K562 (cell line): ENCODE results near the gene RNU6-1. TPM values are rescaled to one million over a fixed set of nuclear protein-coding genes. Genes with fewer than 3 reads are reported as not detected.

Source experiments
- ATAC-seq: fragments of 200-7000 bp; cut with Tn5 transposase; 3 replicates; pipeline ENCODE4 v1.9.1; 2020; ENCODE audit warnings: moderate library complexity
- BruUV-seq: library from RNA; stranded (reverse); fragments of 400-500 nt; replicated peaks from 2 replicates; lab custom pipeline; 2021; lab: Mats Ljungman, UMichigan
- CTCF ChIA-PET: fragments of 300-600 bp; formaldehyde crosslinking; extraction: SDS; loops from one replicate; lab custom pipeline; 2021; ENCODE audit warnings: low intra/inter-chr PET ratio; lab: Yijun Ruan, JAX
- POLR2A ChIA-PET: fragments of 300-600, 350-650 bp; sonication (Branson Sonifier 250); formaldehyde crosslinking; extraction: SDS; loops from one replicate; lab custom pipeline; 2021; ENCODE audit warnings: antibody characterized with exemption, inconsistent platforms; lab: Yijun Ruan, JAX
- DNase-seq, 4 experiments: peaks; one replicate each; pipeline versions ENCODE4 v3.0.0 to v3.0.0-alpha.2; 2011 to 2018; ENCODE audit warnings: low spot score in 3 of 4, mixed read lengths in 3 of 4; ENCODE audit errors: extremely low read depth in 1 of 4
- FAIRE-seq: peaks from 2 replicates; lab custom pipeline; 2011; peaks lifted over from hg19 to GRCh38; lab: Jason Lieb, UNC
- H2AFZ ChIP-seq: 2 replicates; pipeline ENCODE4 v1.6.0; 2011; ENCODE audit warnings: low read depth, low read length, control low read depth, inconsistent platforms
- H3K27ac ChIP-seq: fragments of 200-600 bp; 3 replicates; pipeline ENCODE4 v1.8.0; 2011; ENCODE audit warnings: low read depth, mild to moderate bottlenecking, control low read depth, inconsistent platforms, low read length, moderate library complexity, mixed read lengths; ENCODE audit errors: extremely low read depth
- H3K27me3 ChIP-seq, 2 experiments: fragments of 300-600 bp in 1 of 2; 2 replicates in 1 of 2; 3 replicates in 1 of 2; pipeline versions ENCODE4 v1.6.0 to v1.8.0; 2011; ENCODE audit warnings: inconsistent platforms in 2 of 2, low read length in 2 of 2, mild to moderate bottlenecking in 1 of 2, mixed read lengths in 1 of 2, moderate library complexity in 1 of 2; ENCODE audit not compliant: control insufficient read depth in 2 of 2, insufficient read depth in 2 of 2
- H3K36me3 ChIP-seq: fragments of 300-600 bp; 3 replicates; pipeline ENCODE4 v1.8.0; 2011; ENCODE audit warnings: mild to moderate bottlenecking, low read length, inconsistent platforms; ENCODE audit not compliant: control insufficient read depth, insufficient read depth
- H3K4me1 ChIP-seq, 2 experiments: fragments of 200-600 bp in 1 of 2; replicated peaks in 1 of 2; 2 replicates in 1 of 2; 3 replicates in 1 of 2; pipeline versions ENCODE4 v1.5.1 to v1.8.0; 2011; ENCODE audit warnings: inconsistent platforms in 2 of 2, low read length in 2 of 2, mild to moderate bottlenecking in 1 of 2, mixed read lengths in 1 of 2, moderate library complexity in 1 of 2; ENCODE audit not compliant: control insufficient read depth in 2 of 2, insufficient read depth in 2 of 2
- H3K4me2 ChIP-seq: 2 replicates; pipeline ENCODE4 v1.6.1; 2011; ENCODE audit warnings: low read length, control low read depth, inconsistent platforms, mixed read lengths; ENCODE audit not compliant: insufficient read depth
- H3K4me3 ChIP-seq: fragments of 200-600 bp; sonication (generic), shearing (Covaris generic); 2 replicates; pipeline ENCODE4 v1.5.1; 2016; ENCODE audit warnings: control low read depth, inconsistent platforms
- H3K79me2 ChIP-seq: fragments of 200-600 bp; 3 replicates; pipeline ENCODE4 v1.8.0; 2011; ENCODE audit warnings: low read length, inconsistent platforms; ENCODE audit not compliant: control insufficient read depth, insufficient read depth
- H3K9ac ChIP-seq, 2 experiments: 2 replicates each; pipeline versions ENCODE4 v1.6.0 to v1.6.1; 2011; ENCODE audit warnings: low read depth in 2 of 2, low read length in 2 of 2, control low read depth in 1 of 2, inconsistent platforms in 1 of 2, mild to moderate bottlenecking in 1 of 2, mixed read lengths in 1 of 2; ENCODE audit not compliant: insufficient read depth in 1 of 2
- H3K9me1 ChIP-seq: one replicate; pipeline ENCODE4 v1.6.0; 2011; ENCODE audit warnings: inconsistent platforms, mild to moderate bottlenecking, low read length, moderate library complexity; ENCODE audit not compliant: control insufficient read depth, insufficient read depth
- H3K9me3 ChIP-seq: replicated peaks from 2 replicates; pipeline ENCODE4 v1.5.1; 2011; ENCODE audit warnings: low read depth, low read length, inconsistent platforms; ENCODE audit not compliant: control insufficient read depth, insufficient read depth
- H4K20me1 ChIP-seq: replicated peaks from 2 replicates; pipeline ENCODE4 v1.6.1; 2011; ENCODE audit warnings: low read length, inconsistent platforms, mixed read lengths; ENCODE audit not compliant: control insufficient read depth, insufficient read depth
- BCOR ChIP-seq: fragments of 450-650 bp; IDR thresholded peaks from 2 replicates; pipeline ENCODE4 v1.6.1; 2016
- ETS1 ChIP-seq: conservative IDR thresholded peaks from 2 replicates; pipeline ENCODE4 v1.6.1; 2011; ENCODE audit warnings: low read depth, mild to moderate bottlenecking, low read length; ENCODE audit not compliant: control insufficient read depth
- ETV6 ChIP-seq, 3 experiments: fragments of 150-350 bp in 1 of 3; sonication (generic) in 1 of 3; formaldehyde crosslinking in 1 of 3; IDR thresholded peaks; 2 replicates each; pipeline versions ENCODE4 v1.6.1 to v1.8.0; 2014 to 2022; ENCODE audit warnings: borderline replicate concordance in 2 of 3, low read depth in 2 of 3, antibody characterized with exemption in 1 of 3, low read length in 1 of 3, mild to moderate bottlenecking in 1 of 3, missing genetic modification reagents in 1 of 3
- HNRNPUL1 ChIP-seq: fragments of 200-400 bp; formaldehyde crosslinking; IDR thresholded peaks from 2 replicates; pipeline ENCODE4 v1.6.1; 2017; ENCODE audit warnings: low read length
- MNT ChIP-seq, 2 experiments: fragments of 450-650 bp; conservative IDR thresholded peaks; 2 replicates each; pipeline ENCODE4 v1.6.1; 2017; ENCODE audit warnings: mild to moderate bottlenecking in 2 of 2, moderate library complexity in 2 of 2
- MTA3 ChIP-seq: fragments of 450-650 bp; formaldehyde crosslinking; IDR thresholded peaks from 2 replicates; pipeline ENCODE4 v1.6.1; 2017; ENCODE audit warnings: mild to moderate bottlenecking, borderline replicate concordance
- POLR3A ChIP-seq: IDR thresholded peaks from 2 replicates; pipeline ENCODE4 v1.6.1; 2011; ENCODE audit warnings: borderline replicate concordance, mild to moderate bottlenecking, moderate library complexity; ENCODE audit not compliant: insufficient read length, insufficient read depth; ENCODE audit errors: extremely low read depth
- RCOR1 ChIP-seq, 2 experiments: IDR thresholded peaks; 2 replicates each; pipeline ENCODE4 v1.6.1; 2012; ENCODE audit warnings: low read depth in 2 of 2, low read length in 2 of 2, borderline replicate concordance in 1 of 2, improper control_type of control experiment in 1 of 2
- SMAD3 ChIP-seq: fragments of 450-650 bp; formaldehyde crosslinking; conservative IDR thresholded peaks from 2 replicates; pipeline ENCODE4 v1.4.0; 2020; ENCODE audit warnings: mild to moderate bottlenecking
- TAL1 ChIP-seq: fragments of 450-650 bp; IDR thresholded peaks from 2 replicates; pipeline ENCODE4 v1.6.1; 2016; ENCODE audit warnings: mild to moderate bottlenecking
- ZFP36 ChIP-seq: fragments of 150-350 bp; IDR thresholded peaks from 2 replicates; pipeline ENCODE4 v1.6.1; 2018; ENCODE audit warnings: low read length, low read depth; ENCODE audit not compliant: partially characterized antibody
- ZHX1 ChIP-seq: fragments of 150-350 bp; conservative IDR thresholded peaks from 2 replicates; pipeline ENCODE4 v1.6.1; 2014; ENCODE audit warnings: low read length
- ZNF239 ChIP-seq: fragments of 250-450 bp; sonication (Bioruptor Pico); IDR thresholded peaks from 2 replicates; pipeline ENCODE4 v1.4.0; 2020; ENCODE audit warnings: mild to moderate bottlenecking
- ZSCAN32 ChIP-seq: fragments of 450-650 bp; formaldehyde crosslinking; IDR thresholded peaks from 2 replicates; pipeline ENCODE4 v1.4.0; 2020; ENCODE audit warnings: mild to moderate bottlenecking, moderate library complexity
- WGBS: fragments of 100-300 bp; shearing (Covaris generic); methylation state at CpG from one replicate; pipeline ENCODE4 v1.1.6; 2016; ENCODE audit warnings: low coverage, mixed read lengths; ENCODE audit not compliant: insufficient coverage; ENCODE audit errors: missing lambda C conversion rate; 5-methylcytosine and 5-hydroxymethylcytosine counted together
- in situ Hi-C: fragments of 300-500 bp; cut with MboI; formaldehyde crosslinking; loops from 4 replicates; pipeline ENCODE4 v1.15.0; 2018; ENCODE audit warnings: inconsistent platforms, mixed read lengths
- intact Hi-C: fragments of 100-400 bp; cut with micrococcal nuclease; formaldehyde crosslinking; loops from 2 replicates; pipeline ENCODE4 v1.14.2; 2022
- polyA plus RNA-seq, 8 experiments: library from polyadenylated mRNA; depleted of rRNA in 4 of 8; stranded (reverse) in 5 of 8; unstranded in 3 of 8; fragments of >200 nt; fragmentation: Nextera tagmentation in 2 of 8; fragmentation: Illumina TruSeq in 1 of 8; extraction: Ambion mirVana in 2 of 8; extraction: Trizol in 1 of 8; gene quantifications; 2 replicates each; pipeline versions ENCODE4 v1.2.1 to v1.2.3, GENCODE V29; 2011 to 2014; ENCODE audit warnings: inconsistent platforms in 1 of 8, missing spikeins in 1 of 8
- total RNA-seq, 7 experiments: library from RNA; depleted of rRNA in 6 of 7; stranded (reverse); fragments of >200 nt in 6 of 7; fragmentation: Illumina TruSeq in 2 of 7; extraction: Trizol in 2 of 7; gene quantifications; 2 replicates each; pipeline versions ENCODE4 v1.2.1 to v1.2.3, GENCODE V29; 2011 to 2021; ENCODE audit warnings: low replicate concordance in 1 of 7

Gene RNU6-1
- total and polyA plus RNA-seq, 9 of the 15 experiments (the other 6 are each of a cell fraction or from before 2014, with no cell fraction given) = not detected

GRCh38 chr15:67815036-67815592, 24.7 kb downstream of the RNU6-1 start:
- Histone ChIP-seq H3K27me3 (peaks cover 6 to 42% of the 10 kb centered on the region in 2 experiments; a peak in 3 of 5 replicates), H3K27ac (no peak overlapping the region), H3K4me2 (no peak overlapping the region), H3K4me3 (no peak overlapping the region), H3K9ac (no peak overlapping the region), H3K9me3 (no peaks in the 10 kb centered on the region; the same call in 1 of the 2 replicates), H3K36me3 (no peaks in the 10 kb centered on the region), H4K20me1 (0 out of 2 replicates have a peak, but pooled peaks cover 6% of the 10 kb centered on the region), H2AFZ (no peak overlapping the region), H3K9me1 (no peaks in the 10 kb centered on the region), H3K4me1 (peaks cover 0 to 9% of the 10 kb centered on the region in 2 experiments; a peak in 2 of 5 replicates), H3K79me2 (no peaks in the 10 kb centered on the region)
- intact Hi-C loops = no loop called here
- ATAC-seq = no peak
- in situ Hi-C loops = no loop called here
- 9% methylated on average over 5 of the region's 5 CpGs for WGBS
- FAIRE-seq = no peak
- DNase-seq = no peak
- ChIA-PET CTCF (no interaction called here), POLR2A (interaction anchor here (0.7 kb wide), 1 partner anchor 323 kb away, joined by 3 read pairs; no protein-coding TSS in a partner anchor)
- no TSS peak for BruUV-seq
- TF ChIP-seq ETV6 (IDR thresholded peaks at IDR 0.05; ENCODE audit: borderline replicate concordance in 1 of 2, low read depth in 2 of 2, low read length in 1 of 2) (no peak), ETV6 (CRISPR knock-in tag; IDR thresholded peaks at IDR 0.05; ENCODE audit: borderline replicate concordance) (no peak), MNT (conservative IDR thresholded peaks at IDR 0.05) (no peak), SMAD3 (CRISPR knock-in tag) (no peak), ETS1 (no peak), RCOR1 (IDR thresholded peaks at IDR 0.05; ENCODE audit: borderline replicate concordance in 1 of 2, low read depth in 2 of 2, low read length in 2 of 2) (no peak), MTA3 (no peak), ZHX1 (no peak), ZFP36 (peak; percentile 20), ZSCAN32 (no peak), ZNF239 (no peak), TAL1 (no peak), HNRNPUL1 (no peak), BCOR (peak; percentile 48; the same call in 1 of the 2 replicates), POLR3A (no peak)
